GM19239 (cell line): ENCODE results near the gene FARP2.

ENCODE experiments used
- DNase-seq: peaks from one replicate; pipeline ENCODE4 v3.0.0; 2011; ENCODE audit warnings: low spot score; ENCODE audit not compliant: insufficient read length
- FAIRE-seq: peaks from 2 replicates; lab custom pipeline; 2011; peaks lifted over from hg19 to GRCh38; lab: Jason Lieb, UNC

The FARP2 gene

GRCh38 chr2:241481687-241482086 lies 125.6 kb downstream of the FARP2 start:
- no peak for FAIRE-seq
- no peak for DNase-seq

GRCh38 chr2:241482126-241482955 lies 126.3 kb downstream of the FARP2 start:
- no peak for DNase-seq
- FAIRE-seq = no peak

GRCh38 chr2:241483305-241483704 lies 127.2 kb downstream of the FARP2 start:
- no peak for DNase-seq

GRCh38 chr2:241485172-241485911 lies 129.3 kb downstream of the FARP2 start:
- FAIRE-seq (no peak), DNase-seq (no peak)

More at GRCh38 chr2:241483305-241483704, 127.2 kb downstream of the FARP2 start:
- no peak for FAIRE-seq

- FAIRE-seq (no peak), DNase-seq (no peak)
Measured at GRCh38 chr2:241489088-241489487, 133.0 kb downstream of the FARP2 start.

- FAIRE-seq (no peak), DNase-seq (no peak)
Measured at GRCh38 chr2:241489733-241490680, 133.9 kb downstream of the FARP2 start.

GRCh38 chr2:241490825-241491506 lies 134.9 kb downstream of the FARP2 start:
- DNase-seq = no peak
- no peak for FAIRE-seq

- DNase-seq (no peak), FAIRE-seq (no peak)
Measured at GRCh38 chr2:241491549-241492173, 135.6 kb downstream of the FARP2 start.

- DNase-seq (no peak), FAIRE-seq (no peak)
Measured at GRCh38 chr2:241492174-241492565, 136.1 kb downstream of the FARP2 start.

- DNase-seq (no peak), FAIRE-seq (no peak)
Measured at GRCh38 chr2:241493092-241493491, 137.0 kb downstream of the FARP2 start.

- DNase-seq (no peak), FAIRE-seq (no peak)
Measured at GRCh38 chr2:241494311-241494908, 138.3 kb downstream of the FARP2 start.

GRCh38 chr2:241495172-241496002 lies 139.3 kb downstream of the FARP2 start:
- no peak for DNase-seq

GRCh38 chr2:241496003-241496707 lies 140.1 kb downstream of the FARP2 start:
- DNase-seq (no peak), FAIRE-seq (no peak)

More at GRCh38 chr2:241495172-241496002, 139.3 kb downstream of the FARP2 start:
- FAIRE-seq = no peak

GRCh38 chr2:241496904-241497877 lies 141.1 kb downstream of the FARP2 start:
- DNase-seq (no peak), FAIRE-seq (no peak)

GRCh38 chr2:241498115-241499070 lies 142.3 kb downstream of the FARP2 start:
- DNase-seq = no peak
- FAIRE-seq = no peak
